Dermis blood vessel endothelial cell (primary cell): ENCODE data around the gene DHX16. TPM values are rescaled to one million over a fixed set of nuclear protein-coding genes. Genes with fewer than 3 reads are reported as not detected.
"Not testable (repeated sequence)": the region's sequence is repeated elsewhere in the genome, so short reads cannot be mapped to it uniquely, and the experiment has no call there.

Experiments
- DNase-seq: peaks from one replicate; pipeline ENCODE4 v3.0.0; 2010
- total RNA-seq: library from RNA; depleted of rRNA; stranded (reverse); fragments of >200 nt; gene quantifications from 2 replicates; pipeline ENCODE4 v1.2.3, GENCODE V29; 2014

DHX16 gene
- 39.3 and 52.6 TPM in 2 replicates for total RNA-seq

DNA sequence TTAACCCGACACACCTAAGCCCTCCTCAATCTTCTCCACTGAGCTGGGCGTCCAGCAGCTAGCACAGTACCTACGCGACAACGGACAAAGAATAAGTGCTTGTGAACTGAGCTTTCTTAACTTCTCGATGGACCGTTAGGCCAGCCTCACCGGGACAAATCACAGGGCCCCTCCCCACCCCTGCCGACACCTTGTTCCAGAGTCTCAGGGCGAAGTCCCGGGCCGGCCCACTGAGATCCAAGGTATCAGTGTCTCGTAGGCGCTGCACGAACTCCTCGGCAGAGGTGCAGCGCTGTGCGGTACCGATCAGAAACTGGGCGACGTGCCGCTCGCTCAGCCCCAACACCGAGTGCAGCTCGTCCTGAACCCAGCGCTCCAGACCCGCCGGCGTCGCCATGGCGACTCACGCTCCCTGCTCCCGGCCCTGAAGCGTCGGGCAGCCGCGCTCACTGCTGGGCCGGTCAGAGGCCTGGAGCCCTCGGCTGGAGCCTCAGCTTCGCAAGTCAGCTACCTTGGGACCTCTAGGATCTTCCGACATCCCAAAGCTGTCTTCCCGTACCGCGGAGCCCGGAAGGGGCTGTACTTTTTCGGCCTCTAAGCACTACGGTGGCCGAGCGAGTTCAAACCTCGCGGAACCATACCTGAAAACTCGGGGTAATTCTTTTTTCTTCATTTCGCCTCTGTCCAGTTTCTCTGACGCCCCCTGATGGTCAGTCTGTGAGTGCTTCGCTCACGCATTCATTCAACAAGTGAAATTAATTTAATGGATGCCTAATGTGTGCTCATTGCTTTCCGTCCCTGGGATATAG, at the start of gene DHX16:
Gene DHX16, minus strand, starts transcription at position 562 of the 809 bp plus-strand sequence. Its CDS starts 165 bp downstream, at position 397.
- DNase-seq, result peak; percentile 99

DNA sequence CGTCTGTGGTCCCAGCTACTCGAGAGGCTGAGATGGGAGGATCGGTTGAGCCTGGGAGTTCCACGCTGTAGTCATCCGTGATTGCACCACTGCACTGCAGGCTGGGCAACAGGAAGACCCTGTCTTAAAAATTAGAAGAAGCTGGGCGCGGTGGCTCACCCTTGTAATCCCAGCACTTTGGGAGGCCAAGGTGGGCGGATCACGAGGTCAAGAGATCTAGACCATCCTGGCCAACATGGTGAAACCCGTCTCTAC, 49.1 kb upstream of the DHX16 start:
- peak; percentile 16 for DNase-seq

- peak; percentile 94 for DNase-seq
Measured at GRCh38 chr6:30721198-30722024, 48.6 kb upstream of the DHX16 start.

DNA sequence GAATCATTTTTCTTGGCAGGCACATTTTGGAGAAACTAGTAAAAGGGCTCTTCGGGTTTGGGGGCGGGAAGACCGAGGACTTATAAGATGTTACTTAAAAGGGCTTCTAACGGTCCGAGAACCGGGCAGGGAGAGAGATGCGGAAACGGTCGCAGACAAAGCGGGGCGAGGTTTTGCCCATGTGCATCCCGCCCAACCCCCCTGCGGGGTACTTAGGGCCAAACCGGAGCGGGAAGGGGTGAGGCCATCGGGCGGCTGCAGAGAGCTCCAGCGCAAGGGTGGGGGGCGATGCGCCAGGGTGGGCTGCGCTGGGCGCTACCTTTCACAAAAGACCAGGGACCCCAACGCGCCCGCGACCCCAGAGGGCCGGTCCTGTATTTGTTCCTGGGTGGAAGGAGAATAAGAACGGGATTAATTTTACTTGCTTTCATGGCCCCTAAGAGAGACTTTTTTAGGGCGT, 48.0 kb upstream of the DHX16 start:
- peak; percentile 71 for DNase-seq

- DNase-seq, result peak; percentile 98
Measured at GRCh38 chr6:30719791-30720737, 47.3 kb upstream of the DHX16 start, which contains the start of gene TUBB. TSS of gene TUBB (plus strand) at chr6:30720352. CDS start at chr6:30720507, 155 bp downstream.

DNA sequence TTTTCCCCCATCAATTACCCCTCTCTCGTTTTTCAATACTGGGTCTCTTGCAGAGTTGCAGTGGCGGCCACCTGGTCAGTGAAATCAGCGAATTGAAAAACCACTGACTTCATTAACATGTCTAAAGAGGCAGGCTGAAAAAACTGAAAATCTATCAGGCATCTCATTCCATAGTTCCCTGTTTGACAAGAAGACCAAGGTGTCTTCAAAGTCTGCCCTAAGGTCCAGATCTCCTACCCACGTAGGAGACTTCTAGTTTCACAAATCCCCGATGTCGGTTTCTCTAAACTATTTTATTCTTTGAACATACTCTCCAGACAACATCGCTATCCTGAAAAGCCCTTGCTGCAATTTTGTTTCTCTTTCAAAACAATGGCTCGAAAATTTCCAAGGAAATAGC, 46.5 kb upstream of the DHX16 start:
- no peak for DNase-seq

DNA sequence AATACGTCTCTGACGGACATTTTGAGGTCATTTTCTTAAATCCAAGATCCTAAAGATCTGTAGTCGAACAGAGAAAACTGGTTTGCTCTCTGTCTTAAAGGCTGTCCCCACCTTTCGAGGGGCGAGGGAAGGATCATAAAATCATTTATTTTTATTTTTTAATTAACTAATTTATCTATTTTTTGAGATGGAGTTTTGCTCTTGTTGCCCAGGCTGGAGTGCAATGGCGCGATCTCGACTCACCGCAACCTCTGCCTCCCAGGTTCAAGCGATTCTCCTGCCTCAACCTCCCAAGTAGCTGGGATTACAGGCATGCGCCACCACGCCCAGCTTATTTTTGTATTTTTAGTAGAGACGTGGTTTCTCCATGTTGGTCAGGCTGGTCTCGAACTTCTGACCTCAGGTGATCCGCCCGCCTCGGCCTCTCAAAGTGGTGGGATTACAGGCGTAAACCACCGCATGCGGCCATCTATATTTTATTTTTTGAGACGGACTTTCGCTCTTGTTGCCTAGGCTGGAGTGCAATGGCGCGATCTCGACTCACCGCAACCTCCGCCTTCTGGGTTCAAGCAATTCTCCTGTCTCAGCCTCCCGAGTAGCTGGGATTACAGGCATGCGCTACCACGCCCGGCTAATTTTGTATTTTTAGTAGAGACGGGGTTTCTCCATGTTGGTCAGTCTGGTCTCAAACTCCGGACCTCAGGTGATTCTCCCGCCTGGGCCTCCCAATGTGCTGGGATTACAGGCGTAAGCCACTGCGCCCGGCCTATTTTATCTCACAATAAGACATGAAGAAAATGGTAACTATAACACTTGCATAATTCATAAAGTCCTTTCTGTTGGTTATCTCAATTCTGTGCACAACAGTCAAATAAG, 45.3 kb upstream of the DHX16 start:
- DNase-seq, result not testable (repeated sequence)

DNA sequence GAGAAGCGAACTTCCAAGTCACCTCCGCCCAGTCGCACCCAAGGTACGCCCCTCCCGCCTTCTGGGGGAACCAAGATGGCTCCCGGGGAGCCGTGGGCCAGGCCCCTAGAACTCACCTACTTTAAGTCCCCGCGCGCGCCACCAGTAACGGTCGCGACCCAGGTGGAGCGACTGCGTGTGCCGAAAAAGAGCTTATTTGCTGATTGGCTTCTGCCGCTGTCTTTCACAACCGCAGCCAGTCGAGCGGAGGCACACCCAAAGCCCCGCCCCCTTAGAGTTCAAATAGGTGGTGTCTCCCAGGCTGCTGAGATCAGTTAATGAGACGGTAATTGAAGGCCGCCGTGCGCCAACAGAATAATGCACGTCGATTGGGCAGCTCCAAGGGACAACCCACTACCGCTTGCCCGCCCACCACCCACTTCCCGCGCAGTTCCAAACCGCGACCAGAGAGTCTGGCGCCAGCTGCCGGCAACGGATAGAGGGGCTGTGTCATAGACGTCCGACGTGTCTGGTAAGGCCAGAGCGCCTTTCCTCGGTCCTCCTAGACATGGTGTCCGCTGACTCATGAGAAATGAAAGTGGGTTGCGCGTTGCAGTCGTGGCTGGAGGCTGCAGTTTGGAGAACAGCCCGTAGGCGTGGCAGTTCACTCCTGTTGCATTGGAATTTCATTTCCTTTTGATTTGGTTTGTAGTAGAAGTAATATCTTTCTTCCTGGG, 44.5 kb upstream of the DHX16 start, which contains the start of gene MDC1:
Gene MDC1, minus strand, starts transcription at position 153 of the 716 bp plus-strand sequence. CDS start 2,106 bp downstream, outside the sequence.
- peak; percentile 100 for DNase-seq

DNA sequence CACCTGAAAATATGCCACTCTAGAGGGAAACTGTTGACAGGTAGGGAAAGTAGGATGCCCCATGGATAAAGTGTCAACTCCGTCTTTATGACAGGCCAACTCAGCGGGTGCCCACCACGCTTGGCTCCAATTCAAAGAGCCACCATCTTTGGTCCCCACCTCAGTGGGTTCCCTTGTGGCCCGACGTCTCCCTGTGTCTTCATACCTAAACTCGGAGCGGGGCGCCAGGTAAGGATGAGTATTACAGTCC, 44.0 kb upstream of the DHX16 start:
- no peak for DNase-seq

DNA sequence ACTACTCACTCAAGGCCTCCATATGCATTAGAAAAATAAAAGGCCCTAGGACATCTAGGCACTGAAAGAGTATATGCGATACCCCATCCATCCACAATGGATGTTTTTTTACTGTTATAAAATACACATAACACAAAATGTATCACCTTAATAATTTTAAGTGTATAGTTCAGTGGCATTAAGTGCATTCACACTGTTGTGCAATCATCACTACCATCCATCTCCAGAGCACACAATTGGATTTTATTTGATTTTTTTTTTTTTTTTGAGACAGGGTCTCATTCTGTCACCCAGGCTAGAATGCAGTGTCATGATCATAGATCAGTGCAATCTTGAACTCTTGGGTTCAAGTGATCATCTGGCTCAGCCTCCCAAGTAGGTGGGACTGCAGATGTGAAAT, 41.5 kb upstream of the DHX16 start:
- no peak for DNase-seq

DNA sequence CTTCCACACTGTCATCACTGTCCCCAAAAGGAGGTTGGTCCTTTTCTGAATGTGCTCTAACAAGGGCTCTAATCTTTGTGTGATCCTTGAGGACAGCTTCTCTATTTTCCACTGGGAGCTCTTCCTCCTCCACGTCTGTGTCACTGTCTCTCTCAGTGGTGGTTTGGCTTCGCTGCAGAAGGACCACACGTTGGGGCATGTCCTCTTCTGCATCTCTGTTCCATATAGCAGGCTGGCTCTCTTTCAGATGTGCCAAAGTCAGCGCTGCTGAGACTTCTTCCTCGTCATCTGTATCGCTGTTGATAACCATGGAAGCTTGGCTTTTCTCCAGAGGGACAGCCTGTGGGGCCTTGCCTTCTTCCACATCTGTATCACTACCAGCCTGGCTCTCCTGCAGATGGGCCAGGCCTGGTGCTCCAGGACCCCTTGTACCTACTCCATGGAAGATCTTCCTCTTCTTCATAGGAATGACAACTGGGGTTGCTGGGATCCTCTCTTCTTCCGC, 39.7 kb upstream of the DHX16 start:
- no peak for DNase-seq

- DNase-seq, result no peak
Measured at GRCh38 chr6:30711758-30712380, 39.1 kb upstream of the DHX16 start.

DNA sequence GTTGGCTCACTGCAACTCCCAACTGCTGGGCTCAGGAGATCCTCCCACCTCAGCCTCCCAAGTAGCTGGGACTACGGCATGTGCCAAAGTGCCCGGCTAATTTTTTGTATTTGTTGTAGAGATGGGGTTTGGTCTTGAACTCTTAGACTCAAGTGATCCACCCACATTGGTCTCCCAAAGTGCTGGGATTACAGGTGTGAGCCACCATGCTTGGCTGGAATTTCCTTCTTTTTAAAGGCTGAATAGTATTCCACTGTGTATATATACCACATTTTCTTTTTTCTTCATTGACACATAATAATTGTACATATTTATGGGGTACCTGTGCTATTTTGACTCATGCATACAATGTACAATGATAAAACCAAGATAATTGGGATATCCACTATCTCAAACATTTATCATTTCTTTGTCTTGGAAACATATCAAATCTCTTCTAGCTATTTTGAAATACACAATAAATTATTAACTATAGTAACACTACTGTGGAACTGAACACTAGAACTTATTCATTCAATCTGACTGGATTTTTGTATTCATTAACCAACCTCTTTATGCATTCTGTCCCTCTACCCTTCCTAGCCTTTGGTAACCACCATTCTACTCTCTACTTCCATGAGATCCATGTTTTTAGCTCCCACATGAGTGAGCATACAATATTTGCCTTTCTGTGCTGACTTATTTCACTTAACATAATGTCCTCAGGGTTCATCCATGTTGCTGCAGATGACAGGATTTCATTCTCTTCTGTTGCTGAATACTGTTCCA, 36.5 kb upstream of the DHX16 start:
- no peak for DNase-seq

DNA sequence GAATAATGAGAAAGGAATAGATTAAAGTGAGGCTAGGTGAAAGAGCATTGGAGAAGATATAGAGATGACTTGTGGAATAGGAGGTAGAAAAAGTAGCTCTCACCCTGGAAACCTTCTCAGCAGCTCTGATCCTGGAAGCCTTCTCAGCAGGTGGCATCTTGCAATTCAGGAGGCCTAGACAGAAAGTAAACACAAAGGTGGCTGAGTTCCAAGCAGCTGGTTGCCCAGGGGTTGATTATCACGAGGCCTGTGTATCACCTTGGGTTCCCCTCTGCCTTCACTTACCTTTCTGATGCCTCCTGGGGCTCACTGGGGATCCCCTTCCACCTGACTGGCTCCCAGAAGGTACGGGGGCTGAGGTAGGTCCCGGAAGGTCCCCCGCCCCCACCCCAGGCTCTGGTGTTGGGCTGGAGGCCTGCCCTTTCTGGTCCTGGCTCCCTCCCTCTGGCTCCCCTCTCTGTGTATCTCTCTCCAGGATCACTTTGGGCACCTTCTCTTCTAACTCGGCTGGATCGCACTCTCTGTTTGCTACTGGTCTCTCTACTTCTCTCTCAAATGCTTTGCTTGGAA, 34.6 kb upstream of the DHX16 start:
- DNase-seq, result no peak

- DNase-seq, result no peak
Measured at GRCh38 chr6:30705620-30706019, 32.8 kb upstream of the DHX16 start.

GRCh38 chr6:30703821-30704220, 31.0 kb upstream of the DHX16 start:
- DNase-seq, result no peak

DNA sequence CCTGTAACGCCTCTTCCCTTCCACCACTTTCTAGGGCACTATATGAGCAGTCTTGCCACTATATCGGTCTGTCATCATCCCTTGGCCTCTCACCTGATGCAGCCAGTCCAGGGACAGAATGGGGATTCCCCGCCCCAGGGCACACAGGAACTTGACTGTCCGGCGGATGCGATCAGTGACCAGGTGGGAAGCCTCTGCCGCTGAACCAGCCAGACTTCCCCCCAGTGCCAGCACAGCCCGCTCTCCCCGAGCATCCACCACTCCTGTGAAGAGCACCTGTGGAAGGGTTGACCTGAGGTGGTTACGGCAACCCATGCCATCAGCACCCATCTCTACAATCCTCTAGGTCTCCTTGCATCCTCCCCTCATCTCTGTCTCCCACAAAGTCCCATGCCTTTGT, 30.2 kb upstream of the DHX16 start:
- no peak for DNase-seq

- DNase-seq, result peak; percentile 14
Measured at GRCh38 chr6:30700340-30700739, 27.5 kb upstream of the DHX16 start.

DNA sequence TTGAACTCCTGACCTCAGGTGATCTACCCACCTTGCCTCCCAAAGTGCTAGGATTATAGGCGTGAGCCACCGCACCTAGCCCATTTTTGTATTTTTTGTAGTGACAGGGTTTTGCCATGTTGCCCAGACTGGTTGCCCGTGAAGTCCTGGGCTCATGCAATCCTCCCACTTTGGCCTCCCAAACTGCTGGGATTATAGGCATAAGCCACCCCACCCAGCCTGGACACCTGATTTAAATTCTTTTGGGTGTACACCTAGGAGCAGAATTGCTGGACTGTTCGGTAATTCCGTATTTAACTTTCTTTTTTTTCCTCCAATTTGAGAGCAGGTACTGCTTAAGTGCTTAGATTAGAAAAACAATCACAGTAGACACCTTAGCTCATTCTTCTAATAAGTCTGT, 23.6 kb upstream of the DHX16 start:
- DNase-seq, result no peak
